RCC 7860 (cell line): ENCODE measurements around the gene DUT.

Experiments used
- DNase-seq: peaks from one replicate; pipeline ENCODE4 v3.0.0-alpha.2; 2015; ENCODE audit warnings: low spot score
- FAIRE-seq: peaks from 2 replicates; lab custom pipeline; 2012; peaks lifted over from hg19 to GRCh38; lab: Jason Lieb, UNC

Gene DUT

GRCh38 chr15:48330855-48331795 is at the start of gene DUT:
DUT (plus strand) TSS chr15:48331429; CDS start chr15:48331516, 87 bp downstream.
- peak; percentile 53 for DNase-seq
- no peak for FAIRE-seq

GRCh38 chr15:48281674-48282073 is 49.6 kb upstream of the DUT start:
- FAIRE-seq (no peak), DNase-seq (no peak)

- no peak for FAIRE-seq
- DNase-seq: no peak
These were observed 49.0 kb upstream of the DUT start for GRCh38 chr15:48282216-48282615.

- DNase-seq (no peak), FAIRE-seq (no peak)
These were observed 47.7 kb upstream of the DUT start for GRCh38 chr15:48283396-48284145.

GRCh38 chr15:48285329-48286214 is 45.7 kb upstream of the DUT start:
- FAIRE-seq (peak; percentile 64), DNase-seq (peak; percentile 45)

GRCh38 chr15:48289628-48290027 is 41.6 kb upstream of the DUT start:
- FAIRE-seq: no peak
- DNase-seq: no peak

GRCh38 chr15:48292458-48292857 is 38.8 kb upstream of the DUT start:
- DNase-seq: no peak
- no peak for FAIRE-seq

GRCh38 chr15:48297668-48298067 is 33.6 kb upstream of the DUT start:
- DNase-seq (no peak), FAIRE-seq (no peak)

GRCh38 chr15:48298914-48299313 is 32.3 kb upstream of the DUT start:
- DNase-seq (no peak), FAIRE-seq (no peak)

- FAIRE-seq: no peak
- DNase-seq: no peak
These were observed 31.2 kb upstream of the DUT start for GRCh38 chr15:48300038-48300437.

- FAIRE-seq (no peak), DNase-seq (no peak)
These were observed 26.8 kb upstream of the DUT start for GRCh38 chr15:48304398-48304797.

- DNase-seq: no peak
- FAIRE-seq: no peak
These were observed 24.6 kb upstream of the DUT start for GRCh38 chr15:48306639-48307038.

- FAIRE-seq (no peak), DNase-seq (no peak)
These were observed 23.6 kb upstream of the DUT start for GRCh38 chr15:48307586-48307985.

GRCh38 chr15:48309740-48310139 is 21.5 kb upstream of the DUT start:
- FAIRE-seq: no peak

GRCh38 chr15:48313216-48313615 is 18.0 kb upstream of the DUT start:
- no peak for FAIRE-seq
- no peak for DNase-seq

More at GRCh38 chr15:48309740-48310139, 21.5 kb upstream of the DUT start:
- no peak for DNase-seq

- DNase-seq (no peak), FAIRE-seq (no peak)
These were observed 16.2 kb upstream of the DUT start for GRCh38 chr15:48315041-48315440.

- FAIRE-seq (no peak), DNase-seq (no peak)
These were observed 14.0 kb upstream of the DUT start for GRCh38 chr15:48317221-48317620.

- DNase-seq: no peak
- FAIRE-seq: no peak
These were observed 13.1 kb upstream of the DUT start for GRCh38 chr15:48318131-48318530.

GRCh38 chr15:48323294-48323693 is 7.9 kb upstream of the DUT start:
- no peak for FAIRE-seq
- DNase-seq: no peak

- FAIRE-seq (no peak), DNase-seq (no peak)
These were observed 6.3 kb upstream of the DUT start for GRCh38 chr15:48324949-48325348.

GRCh38 chr15:48325400-48325799 is 5.8 kb upstream of the DUT start:
- no peak for FAIRE-seq
- no peak for DNase-seq
